ENCODE measurements around the gene MRRF. TPM values are rescaled to one million over a fixed set of nuclear protein-coding genes. Genes with fewer than 3 reads are reported as not detected.

Gene MRRF
- total RNA-seq, 4 donors from 2014 or later = 33.2 to 55.7 (median 47.2) TPM

DNA sequence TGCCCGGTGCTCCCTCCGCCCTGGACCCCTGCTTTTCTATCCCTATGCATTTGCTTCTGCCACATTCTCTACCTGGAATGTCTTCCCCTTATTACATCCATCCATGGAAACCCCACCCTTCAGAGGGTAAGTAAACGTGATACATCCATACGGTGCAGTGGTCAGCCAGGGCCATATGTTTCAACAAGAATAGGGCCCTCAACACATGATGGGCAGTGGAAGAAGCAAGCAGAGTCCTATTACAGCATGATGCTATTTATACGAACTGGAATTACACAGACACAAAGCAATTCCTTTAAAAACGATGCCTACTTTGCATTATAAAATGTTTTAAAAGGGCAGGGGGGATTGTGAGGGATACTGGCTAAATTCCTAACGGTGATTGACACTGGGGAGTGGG, 68.0 kb downstream of the MRRF start:
- intact Hi-C loops (cut with DNase I; ENCODE audit: low total_unique reads) (no loop called here), in situ Hi-C loops (cut with MboI; ENCODE audit: low sequenced_read_pairs in 4 of 4) (no loop called here)
- no peaks in the 10 kb centered on the region for H3K9me3 ChIP-seq
- no peak overlapping the region for H3K4me3 ChIP-seq
- H3K27me3 ChIP-seq = no peaks in the 10 kb centered on the region
- no peak for DNase-seq
- no peak for ATAC-seq
- TF ChIP-seq POLR2A (IDR thresholded peaks at IDR 0.05) (no peak), CTCF (IDR thresholded peaks at IDR 0.05 in 4 of 5, conservative IDR thresholded peaks at IDR 0.05 in 1 of 5) (no peak)
- H3K36me3 ChIP-seq = no peaks in the 10 kb centered on the region
- H3K4me1 ChIP-seq = peaks cover 20 to 22% of the 10 kb centered on the region in 2 donors
- no peak overlapping the region for H3K27ac ChIP-seq

GRCh38 chr9:122333169-122333808, 68.6 kb downstream of the MRRF start:
- TF ChIP-seq POLR2A (IDR thresholded peaks at IDR 0.05) (no peak), CTCF (IDR thresholded peaks at IDR 0.05 in 4 of 5, conservative IDR thresholded peaks at IDR 0.05 in 1 of 5) (no peak)
- H3K27ac ChIP-seq = no peak overlapping the region
- no peaks in the 10 kb centered on the region for H3K36me3 ChIP-seq
- H3K9me3 ChIP-seq = no peaks in the 10 kb centered on the region
- H3K4me1 ChIP-seq = peaks cover 20 to 22% of the 10 kb centered on the region in 2 donors
- ATAC-seq = no peak
- in situ Hi-C loops (cut with MboI; ENCODE audit: low sequenced_read_pairs in 4 of 4) = no loop called here
- H3K27me3 ChIP-seq = no peaks in the 10 kb centered on the region
- H3K4me3 ChIP-seq = no peak overlapping the region
- intact Hi-C loops (cut with DNase I; ENCODE audit: low total_unique reads) = no loop called here
- no peak for DNase-seq

GRCh38 chr9:122334916-122335315, 70.2 kb downstream of the MRRF start:
- no peaks in the 10 kb centered on the region for H3K9me3 ChIP-seq
- ATAC-seq = no peak
- H3K27ac ChIP-seq = no peak overlapping the region
- no peaks in the 10 kb centered on the region for H3K36me3 ChIP-seq
- intact Hi-C loops (cut with DNase I; ENCODE audit: low total_unique reads) (no loop called here), in situ Hi-C loops (cut with MboI; ENCODE audit: low sequenced_read_pairs in 4 of 4) (no loop called here)
- no peak for DNase-seq
- no peak overlapping the region for H3K4me3 ChIP-seq
- TF ChIP-seq CTCF (IDR thresholded peaks at IDR 0.05 in 4 of 5, conservative IDR thresholded peaks at IDR 0.05 in 1 of 5) (no peak), POLR2A (IDR thresholded peaks at IDR 0.05) (no peak)
- H3K4me1 ChIP-seq = peaks cover 20 to 22% of the 10 kb centered on the region in 2 donors
- no peaks in the 10 kb centered on the region for H3K27me3 ChIP-seq

- in situ Hi-C loops (cut with MboI; ENCODE audit: low sequenced_read_pairs in 4 of 4) (no loop called here), intact Hi-C loops (cut with DNase I; ENCODE audit: low total_unique reads) (no loop called here)
- no peaks in the 10 kb centered on the region for H3K27me3 ChIP-seq
- no peak overlapping the region for H3K27ac ChIP-seq
- H3K4me1 ChIP-seq = peaks cover 22 to 23% of the 10 kb centered on the region in 2 donors
- H3K9me3 ChIP-seq = no peaks in the 10 kb centered on the region
- no peak overlapping the region for H3K4me3 ChIP-seq
- TF ChIP-seq CTCF (IDR thresholded peaks at IDR 0.05 in 4 of 5, conservative IDR thresholded peaks at IDR 0.05 in 1 of 5) = no peak
- no peak for TF ChIP-seq POLR2A (IDR thresholded peaks at IDR 0.05)
- no peak for ATAC-seq
- no peaks in the 10 kb centered on the region for H3K36me3 ChIP-seq
- no peak for DNase-seq
Measured at GRCh38 chr9:122336189-122336588, 71.5 kb downstream of the MRRF start.
